OCI-LY7 (cell line): ENCODE data around the gene NEURL3. TPM values are rescaled to one million over a fixed set of nuclear protein-coding genes. Genes with fewer than 3 reads are reported as not detected.

ENCODE experiments used
- BruUV-seq: library from RNA; stranded (reverse); fragments of 400-500 nt; replicated peaks from 2 replicates; lab custom pipeline; 2021; lab: Mats Ljungman, UMichigan
- CTCF ChIA-PET: fragments of 300-600 bp; sonication (Branson Sonifier 250); formaldehyde crosslinking; loops from one replicate; lab custom pipeline; 2022; ENCODE audit warnings: antibody characterized with exemption; ENCODE audit not compliant: unreplicated experiment; lab: Charles Lee
- POLR2A ChIA-PET: fragments of 300-600 bp; sonication (Branson Sonifier 250); formaldehyde crosslinking; loops from one replicate; lab custom pipeline; 2022; ENCODE audit warnings: antibody characterized with exemption; lab: Charles Lee
- DNase-seq: peaks from one replicate; pipeline ENCODE4 v3.0.0-alpha.2; 2015; ENCODE audit warnings: low spot score
- H2AFZ ChIP-seq: fragments of 200-600 bp; sonication (generic), shearing (Covaris generic); 2 replicates; pipeline ENCODE4 v1.6.1; 2014; ENCODE audit warnings: mild to moderate bottlenecking, antibody characterized with exemption, low read length, moderate library complexity
- H3K27ac ChIP-seq: fragments of 200-600 bp; sonication (generic); 2 replicates; pipeline ENCODE4 v1.5.1; 2014; ENCODE audit warnings: mixed run types, low read depth, mild to moderate bottlenecking, moderate library complexity, low read length, inconsistent platforms; ENCODE audit not compliant: poor library complexity, severe bottlenecking
- H3K36me3 ChIP-seq: fragments of 200-600 bp; sonication (generic); 2 replicates; pipeline ENCODE4 v1.6.1; 2014; ENCODE audit warnings: mild to moderate bottlenecking, antibody characterized with exemption, low read length, moderate library complexity, mixed read lengths; ENCODE audit not compliant: insufficient read depth
- H3K4me1 ChIP-seq: fragments of 200-600 bp; sonication (generic); 2 replicates; pipeline ENCODE4 v1.5.1; 2014; ENCODE audit warnings: mild to moderate bottlenecking, low read length; ENCODE audit not compliant: insufficient read depth, poor library complexity, severe bottlenecking
- H3K4me2 ChIP-seq: fragments of 200-600 bp; sonication (generic); 2 replicates; pipeline ENCODE4 v1.6.1; 2014; ENCODE audit warnings: mild to moderate bottlenecking, low read length
- H3K4me3 ChIP-seq: fragments of 200-600 bp; sonication (generic); 2 replicates; pipeline ENCODE4 v1.5.1; 2014; ENCODE audit warnings: mild to moderate bottlenecking, low read depth, low read length; ENCODE audit not compliant: poor library complexity, severe bottlenecking
- H3K79me2 ChIP-seq: fragments of 200-600 bp; sonication (generic); 2 replicates; pipeline ENCODE4 v1.6.1; 2016; ENCODE audit warnings: low read depth, mild to moderate bottlenecking, low read length, moderate library complexity, mixed read lengths; ENCODE audit not compliant: insufficient read depth
- H3K9me2 ChIP-seq: fragments of 200-600 bp; sonication (generic); 2 replicates; pipeline ENCODE4 v1.6.1; 2016; ENCODE audit warnings: mild to moderate bottlenecking, low read length, mixed read lengths; ENCODE audit not compliant: insufficient read depth
- H3K9me3 ChIP-seq: fragments of 200-600 bp; sonication (generic); 2 replicates; pipeline ENCODE4 v1.6.1; 2014; ENCODE audit warnings: mild to moderate bottlenecking, mixed run types, low read length, mixed read lengths
- H4K20me1 ChIP-seq: fragments of 200-600 bp; sonication (generic); 2 replicates; pipeline ENCODE4 v1.6.1; 2014; ENCODE audit warnings: mild to moderate bottlenecking, antibody characterized with exemption, low read length, moderate library complexity, mixed read lengths; ENCODE audit not compliant: insufficient read depth
- EZH2phosphoT487 ChIP-seq: fragments of 200-600 bp; sonication (generic); IDR thresholded peaks from 2 replicates; pipeline ENCODE4 v1.6.1; 2018; ENCODE audit warnings: low read depth, borderline replicate concordance, mild to moderate bottlenecking, mixed run types, antibody characterized with exemption, low read length, moderate library complexity, mixed read lengths
- intact Hi-C: fragments of 100-400 bp; cut with micrococcal nuclease; formaldehyde crosslinking; loops from one replicate; pipeline ENCODE4 v1.10.0; 2022; ENCODE audit not compliant: unreplicated experiment
- total RNA-seq, 2 experiments: library from RNA; depleted of rRNA in 1 of 2; stranded (reverse); fragments of >200 nt in 1 of 2; shearing (Covaris generic) in 1 of 2; gene quantifications; 2 replicates each; pipeline ENCODE4 v1.2.3, GENCODE V29; 2014 to 2022
- TF ChIP-seq, protein P1 (sequence below): fragments of 200-600 bp; sonication (generic); conservative IDR thresholded peaks from 2 replicates; pipeline ENCODE4 v1.5.1; 2014; ENCODE audit warnings: mild to moderate bottlenecking, antibody characterized with exemption, low read length, moderate library complexity, mixed read lengths

Gene NEURL3
- total RNA-seq, 2 experiments from 2014 or later = not detected

DNA sequence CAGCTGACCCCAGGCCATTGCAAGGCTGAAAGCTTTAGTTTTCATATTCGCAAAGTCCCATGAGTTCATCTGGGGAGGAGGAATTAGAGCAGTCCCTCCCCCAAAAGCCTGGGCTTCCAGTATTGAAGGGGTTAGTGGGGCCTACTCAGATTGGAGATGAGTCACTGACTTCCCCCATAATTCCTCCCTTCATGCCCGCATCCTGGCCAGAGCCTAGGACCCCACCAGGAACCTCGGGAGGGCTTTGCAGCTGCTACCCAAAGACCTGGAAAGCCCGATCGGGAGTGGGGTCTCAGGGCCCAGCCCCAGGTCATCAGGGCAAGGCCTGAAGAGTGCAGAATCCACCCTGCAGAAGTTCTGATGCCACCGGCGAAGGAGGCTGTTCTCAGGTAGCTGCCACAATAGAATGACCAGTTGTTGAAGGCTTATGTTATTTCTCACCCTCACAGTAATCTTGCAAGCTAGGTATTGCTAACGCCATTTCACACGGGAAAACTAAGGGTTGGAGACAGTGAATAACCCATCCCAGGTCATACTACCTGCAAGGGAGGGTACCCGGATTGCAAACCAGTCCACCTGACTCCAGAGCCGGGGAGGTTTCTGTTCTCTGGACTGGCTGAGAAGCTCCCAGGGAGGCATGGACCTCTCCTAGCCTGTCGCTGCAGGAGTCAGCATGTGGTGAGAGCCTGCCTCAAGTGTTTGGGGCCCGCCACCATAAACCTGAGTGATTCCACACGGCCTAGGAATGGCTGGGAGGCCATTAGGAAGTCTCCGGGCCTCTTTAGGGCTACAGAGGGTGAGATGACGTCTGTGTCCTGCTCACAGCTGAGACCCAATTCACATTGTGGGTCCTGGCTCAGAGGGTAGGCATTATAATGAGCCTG is 25.6 kb upstream of the NEURL3 start:
- H3K27ac ChIP-seq = no peak overlapping the region
- BruUV-seq = no TSS peak
- no peaks in the 10 kb centered on the region for H3K9me2 ChIP-seq
- no peak for TF ChIP-seq EZH2phosphoT487
- H3K36me3 ChIP-seq = no peaks in the 10 kb centered on the region
- H2AFZ ChIP-seq = no peak overlapping the region
- peaks cover 5% of the 10 kb centered on the region for H3K4me1 ChIP-seq
- H3K79me2 ChIP-seq = no peaks in the 10 kb centered on the region
- no peak overlapping the region for H3K4me2 ChIP-seq
- no peaks in the 10 kb centered on the region for H4K20me1 ChIP-seq
- intact Hi-C loops = no loop called here
- POLR2A ChIA-PET = interaction anchor here (0.7 kb wide), 1 partner anchor 97 kb away, joined by 3 read pairs; no protein-coding TSS in a partner anchor
- H3K4me3 ChIP-seq = no peak overlapping the region
- CTCF ChIA-PET = no interaction called here
- no peak for DNase-seq
- no peaks in the 10 kb centered on the region for H3K9me3 ChIP-seq

DNA sequence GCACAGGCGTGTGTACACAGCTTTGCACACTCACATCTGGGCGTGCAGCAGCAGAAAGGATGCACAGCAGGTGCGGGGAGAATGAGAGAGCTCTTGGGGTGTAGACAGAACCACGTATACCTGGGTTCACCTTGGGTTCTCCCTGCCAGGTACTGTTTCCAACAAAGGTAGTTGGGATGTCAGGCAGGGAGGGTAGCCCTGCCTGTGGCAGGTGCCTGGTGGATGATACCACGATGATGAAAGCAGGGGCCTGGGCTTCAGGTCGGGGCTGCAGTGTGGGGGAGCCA is 24.9 kb upstream of the NEURL3 start:
- POLR2A ChIA-PET = interaction anchor here (0.7 kb wide), 1 partner anchor 98 kb away, joined by 3 read pairs; no protein-coding TSS in a partner anchor

DNA sequence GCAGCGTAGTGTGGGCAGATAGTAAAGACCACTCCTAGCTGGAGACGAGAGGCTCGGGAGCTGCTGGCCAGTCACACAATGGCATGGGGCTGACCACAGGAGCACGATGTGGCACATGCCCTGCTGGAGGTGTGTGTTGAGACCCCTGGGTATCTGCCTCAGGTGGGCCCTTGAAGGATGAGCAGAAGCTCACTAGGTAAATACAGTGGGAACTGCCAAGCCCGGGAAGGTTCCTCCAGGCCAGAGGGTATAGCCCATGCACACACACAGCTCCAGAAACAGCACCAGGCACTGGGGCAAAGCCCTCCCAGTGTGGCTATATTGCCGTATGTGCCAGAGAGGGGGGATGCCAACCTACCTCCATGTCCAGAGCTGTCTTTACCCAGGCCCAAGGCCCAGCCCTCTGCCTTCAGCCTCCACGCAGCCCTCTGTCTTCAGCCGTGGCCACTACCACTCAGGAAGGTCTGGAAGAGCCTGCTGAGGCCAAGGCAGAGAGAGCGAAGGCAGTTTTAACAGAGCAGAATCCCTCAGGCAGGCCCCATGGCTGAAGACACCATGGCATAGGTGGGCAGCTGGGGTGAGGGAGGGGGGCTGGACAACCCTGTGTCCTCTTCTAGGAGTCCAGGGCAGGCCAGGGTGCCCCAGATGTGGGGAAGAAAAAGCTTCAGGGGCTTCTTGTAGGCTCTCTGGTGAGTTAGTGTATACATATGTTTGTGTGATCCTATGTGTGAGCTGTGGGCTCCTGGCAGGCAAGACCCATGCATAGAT is 24.4 kb upstream of the NEURL3 start:
- Histone ChIP-seq H3K4me1 (peaks cover 5% of the 10 kb centered on the region), H3K4me2 (no peak overlapping the region), H3K9me2 (no peaks in the 10 kb centered on the region), H3K79me2 (no peaks in the 10 kb centered on the region), H4K20me1 (no peaks in the 10 kb centered on the region), H3K36me3 (no peaks in the 10 kb centered on the region), H3K27ac (no peak overlapping the region), H3K4me3 (no peak overlapping the region), H2AFZ (no peak overlapping the region), H3K9me3 (no peaks in the 10 kb centered on the region)
- DNase-seq = no peak
- intact Hi-C loops = no loop called here
- no TSS peak for BruUV-seq
- ChIA-PET POLR2A (interaction anchor here (0.7 kb wide), 1 partner anchor 98 kb away, joined by 3 read pairs; no protein-coding TSS in a partner anchor), CTCF (no interaction called here)
- TF ChIP-seq, protein P1, sequence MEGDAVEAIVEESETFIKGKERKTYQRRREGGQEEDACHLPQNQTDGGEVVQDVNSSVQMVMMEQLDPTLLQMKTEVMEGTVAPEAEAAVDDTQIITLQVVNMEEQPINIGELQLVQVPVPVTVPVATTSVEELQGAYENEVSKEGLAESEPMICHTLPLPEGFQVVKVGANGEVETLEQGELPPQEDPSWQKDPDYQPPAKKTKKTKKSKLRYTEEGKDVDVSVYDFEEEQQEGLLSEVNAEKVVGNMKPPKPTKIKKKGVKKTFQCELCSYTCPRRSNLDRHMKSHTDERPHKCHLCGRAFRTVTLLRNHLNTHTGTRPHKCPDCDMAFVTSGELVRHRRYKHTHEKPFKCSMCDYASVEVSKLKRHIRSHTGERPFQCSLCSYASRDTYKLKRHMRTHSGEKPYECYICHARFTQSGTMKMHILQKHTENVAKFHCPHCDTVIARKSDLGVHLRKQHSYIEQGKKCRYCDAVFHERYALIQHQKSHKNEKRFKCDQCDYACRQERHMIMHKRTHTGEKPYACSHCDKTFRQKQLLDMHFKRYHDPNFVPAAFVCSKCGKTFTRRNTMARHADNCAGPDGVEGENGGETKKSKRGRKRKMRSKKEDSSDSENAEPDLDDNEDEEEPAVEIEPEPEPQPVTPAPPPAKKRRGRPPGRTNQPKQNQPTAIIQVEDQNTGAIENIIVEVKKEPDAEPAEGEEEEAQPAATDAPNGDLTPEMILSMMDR = no peak
- no peak for TF ChIP-seq EZH2phosphoT487

More for the DNA sequence above, 24.9 kb upstream of the NEURL3 start:
- H3K79me2 ChIP-seq = no peaks in the 10 kb centered on the region
- H3K4me1 ChIP-seq = peaks cover 5% of the 10 kb centered on the region
- no TSS peak for BruUV-seq
- intact Hi-C loops = no loop called here
- no peak overlapping the region for H2AFZ ChIP-seq
- H3K9me2 ChIP-seq = no peaks in the 10 kb centered on the region
- no peak for DNase-seq
- CTCF ChIA-PET = no interaction called here
- H3K9me3 ChIP-seq = no peaks in the 10 kb centered on the region
- H3K4me2 ChIP-seq = no peak overlapping the region
- no peak overlapping the region for H3K27ac ChIP-seq
- H3K4me3 ChIP-seq = no peak overlapping the region
- TF ChIP-seq, protein P1 = no peak
- TF ChIP-seq EZH2phosphoT487 = no peak
- no peaks in the 10 kb centered on the region for H4K20me1 ChIP-seq
- no peaks in the 10 kb centered on the region for H3K36me3 ChIP-seq
